Transverse colon (tissue), 4 donors: ENCODE results near the gene SEMA4A.

Experiments
- CTCF ChIP-seq, 5 experiments: fragments of 200-600 bp in 3 of 5; fragments of 450-650 bp in 2 of 5; sonication (generic) in 3 of 5; IDR thresholded peaks; 1 replicate in 2 of 5; 2 replicates in 3 of 5; pipeline ENCODE4 v1.5.1; 2016 to 2017; ENCODE audit warnings: antibody characterized with exemption in 5 of 5, inconsistent platforms in 3 of 5, mild to moderate bottlenecking in 2 of 5, moderate library complexity in 1 of 5
- POLR2A ChIP-seq: fragments of 450-650 bp; IDR thresholded peaks from one replicate; pipeline ENCODE4 v1.6.1; 2016; ENCODE audit warnings: antibody characterized with exemption, mild to moderate bottlenecking, moderate library complexity
- POLR2AphosphoS5 ChIP-seq, 3 donors: sonication (generic); formaldehyde crosslinking; IDR thresholded peaks; one replicate each; pipeline ENCODE4 v1.6.1; 2016; ENCODE audit warnings: antibody characterized with exemption in 3 of 3

- peak in 1 of 5 experiments; percentile 2 for TF ChIP-seq CTCF (IDR thresholded peaks at IDR 0.05)
- peak in 1 of 3 donors; percentile 4 for TF ChIP-seq POLR2AphosphoS5 (IDR thresholded peaks at IDR 0.05)
- TF ChIP-seq POLR2A = peak; percentile 66
Measured at GRCh38 chr1:156114919-156115513, 38.4 kb upstream of the SEMA4A start.
